H9 (cell line): Measurements from ENCODE around the gene PPP2R5E. TPM values are rescaled to one million over a fixed set of nuclear protein-coding genes. Genes with fewer than 3 reads are reported as not detected.

ENCODE experiments used
- DNase-seq: peaks from one replicate; pipeline ENCODE4 v3.0.0-alpha.2; 2017
- H2AFZ ChIP-seq: one replicate; pipeline ENCODE4 v1.6.1; 2013; ENCODE audit warnings: mild to moderate bottlenecking, low read length, control low read depth, moderate library complexity
- H2AK5ac ChIP-seq: 2 replicates; pipeline ENCODE4 v1.6.1; 2013; ENCODE audit warnings: low read length, control low read depth, mixed read lengths; ENCODE audit not compliant: insufficient read length
- H2BK120ac ChIP-seq: one replicate; pipeline ENCODE4 v1.6.1; 2013; ENCODE audit warnings: low read depth, mild to moderate bottlenecking, low read length, control low read depth, inconsistent platforms; ENCODE audit not compliant: poor library complexity, severe bottlenecking
- H2BK12ac ChIP-seq: 2 replicates; pipeline ENCODE4 v1.6.1; 2013; ENCODE audit warnings: low read length, control low read depth, mixed read lengths, low read depth; ENCODE audit not compliant: insufficient read length
- H2BK15ac ChIP-seq: 2 replicates; pipeline ENCODE4 v1.6.1; 2013; ENCODE audit warnings: low read depth, low read length, control low read depth
- H2BK20ac ChIP-seq: one replicate; pipeline ENCODE4 v1.6.1; 2013; ENCODE audit warnings: low read depth, mild to moderate bottlenecking, low read length, control low read depth, inconsistent platforms; ENCODE audit not compliant: poor library complexity, severe bottlenecking
- H2BK5ac ChIP-seq: 2 replicates; pipeline ENCODE4 v1.6.1; 2013; ENCODE audit warnings: low read length, control low read depth, mixed read lengths; ENCODE audit not compliant: insufficient read length
- H3K14ac ChIP-seq: 2 replicates; pipeline ENCODE4 v1.6.1; 2013; ENCODE audit warnings: low read length, control low read depth; ENCODE audit not compliant: insufficient read depth
- H3K18ac ChIP-seq: 2 replicates; pipeline ENCODE4 v1.6.1; 2013; ENCODE audit warnings: low read depth, mild to moderate bottlenecking, mixed read lengths, low read length, control low read depth; ENCODE audit not compliant: insufficient read length
- H3K23ac ChIP-seq: 2 replicates; pipeline ENCODE4 v1.6.1; 2013; ENCODE audit warnings: low read length, control low read depth, mixed read lengths, low read depth; ENCODE audit not compliant: insufficient read length
- H3K23me2 ChIP-seq: 2 replicates; pipeline ENCODE4 v1.6.1; 2013; ENCODE audit warnings: low read depth, mild to moderate bottlenecking, mixed read lengths, low read length, control low read depth; ENCODE audit not compliant: insufficient read length, poor library complexity, severe bottlenecking
- H3K27ac ChIP-seq: 2 replicates; pipeline ENCODE4 v1.5.1; 2013; ENCODE audit warnings: low read length, control low read depth, mixed read lengths, low read depth; ENCODE audit not compliant: insufficient read length
- H3K27me3 ChIP-seq: 2 replicates; pipeline ENCODE4 v1.6.1; 2013; ENCODE audit warnings: low read length, control low read depth, inconsistent platforms; ENCODE audit not compliant: insufficient read depth
- H3K4ac ChIP-seq: 2 replicates; pipeline ENCODE4 v1.6.1; 2013; ENCODE audit warnings: low read depth, mild to moderate bottlenecking, control low read depth, inconsistent platforms, low read length, moderate library complexity
- H3K4me1 ChIP-seq: 2 replicates; pipeline ENCODE4 v1.6.1; 2013; ENCODE audit warnings: low read length, control low read depth, inconsistent platforms; ENCODE audit not compliant: insufficient read depth
- H3K4me2 ChIP-seq: 2 replicates; pipeline ENCODE4 v1.6.1; 2013; ENCODE audit warnings: low read length, control low read depth, mixed read lengths; ENCODE audit not compliant: insufficient read length, insufficient read depth
- H3K56ac ChIP-seq: 2 replicates; pipeline ENCODE4 v1.6.1; 2013; ENCODE audit warnings: low read depth, mild to moderate bottlenecking, mixed read lengths, low read length, control low read depth; ENCODE audit not compliant: insufficient read length
- H3K79me1 ChIP-seq: 2 replicates; pipeline ENCODE4 v1.6.1; 2013; ENCODE audit warnings: low read depth, mild to moderate bottlenecking, moderate library complexity, low read length, control low read depth, inconsistent platforms; ENCODE audit not compliant: insufficient read depth, poor library complexity, severe bottlenecking
- H3K79me2 ChIP-seq: 2 replicates; pipeline ENCODE4 v1.6.1; 2013; ENCODE audit warnings: low read length, control low read depth, inconsistent platforms; ENCODE audit not compliant: insufficient read depth
- H3K9ac ChIP-seq: 2 replicates; pipeline ENCODE4 v1.6.1; 2013; ENCODE audit warnings: low read length, control low read depth, mixed read lengths; ENCODE audit not compliant: insufficient read length; ENCODE audit errors: extremely low read depth
- H3K9me3 ChIP-seq: one replicate; pipeline ENCODE4 v1.6.1; 2013; ENCODE audit warnings: low read depth, low read length, inconsistent platforms; ENCODE audit not compliant: control insufficient read depth
- H3T11ph ChIP-seq: one replicate; pipeline ENCODE4 v1.6.1; 2013; ENCODE audit warnings: mild to moderate bottlenecking, low read length, control low read depth, inconsistent platforms
- H4K20me1 ChIP-seq: one replicate; pipeline ENCODE4 v1.6.1; 2013; ENCODE audit not compliant: control insufficient read depth, insufficient read length, insufficient read depth
- H4K5ac ChIP-seq: 2 replicates; pipeline ENCODE4 v1.6.1; 2013; ENCODE audit warnings: low read depth, mild to moderate bottlenecking, mixed read lengths, low read length, control low read depth; ENCODE audit not compliant: insufficient read length
- H4K8ac ChIP-seq: replicated peaks from 2 replicates; pipeline ENCODE4 v1.6.1; 2013; ENCODE audit warnings: low read length, control low read depth, mixed read lengths, low read depth; ENCODE audit not compliant: insufficient read length
- H4K91ac ChIP-seq: 2 replicates; pipeline ENCODE4 v1.6.1; 2013; ENCODE audit warnings: low read depth, mild to moderate bottlenecking, moderate library complexity, mixed read lengths, low read length, control low read depth; ENCODE audit not compliant: insufficient read length
- H3K27ac Mint-ChIP-seq, 3 experiments: 2 replicates in 2 of 3; 3 replicates in 1 of 3; pipeline ENCODE4 v1.8.0; 2020 to 2021; ENCODE audit warnings: mixed read lengths in 3 of 3, mild to moderate bottlenecking in 1 of 3, moderate library complexity in 1 of 3
- H3K27me3 Mint-ChIP-seq: 2 replicates; pipeline ENCODE4 v1.8.0; 2021; ENCODE audit warnings: low read depth, mild to moderate bottlenecking, moderate library complexity, mixed read lengths
- H3K36me3 Mint-ChIP-seq, 3 experiments: 2 replicates in 2 of 3; 3 replicates in 1 of 3; pipeline ENCODE4 v1.8.0; 2020 to 2021; ENCODE audit warnings: low read depth in 3 of 3, mixed read lengths in 3 of 3; ENCODE audit not compliant: insufficient read depth in 1 of 3
- H3K4me1 Mint-ChIP-seq, 2 experiments: 2 replicates each; pipeline ENCODE4 v1.8.0; 2020; ENCODE audit warnings: mixed read lengths in 2 of 2
- H3K4me3 Mint-ChIP-seq, 2 experiments: 2 replicates in 1 of 2; 3 replicates in 1 of 2; pipeline ENCODE4 v1.8.0; 2020 to 2021; ENCODE audit warnings: mild to moderate bottlenecking in 2 of 2, mixed read lengths in 2 of 2, moderate library complexity in 1 of 2
- H3K9me3 Mint-ChIP-seq, 2 experiments: 2 replicates in 1 of 2; 3 replicates in 1 of 2; pipeline ENCODE4 v1.8.0; 2020; ENCODE audit warnings: mild to moderate bottlenecking in 2 of 2, mixed read lengths in 2 of 2, moderate library complexity in 1 of 2
- WGBS: extraction: QIAGEN DNeasy Blood & Tissue Kit; methylation state at CpG from one replicate; pipeline ENCODE4 v1.1.7; 2013; ENCODE audit warnings: missing lambda C conversion rate, low lambda C conversion rate, mixed read lengths; ENCODE audit not compliant: insufficient read length; ENCODE audit errors: extremely low coverage; 5-methylcytosine and 5-hydroxymethylcytosine counted together
- total RNA-seq: library from RNA; stranded (reverse); gene quantifications from 2 replicates; pipeline ENCODE4 v1.2.1, GENCODE V29; 2021
- TF ChIP-seq, protein P1 (sequence below): fragments of 200-600 bp; sonication (generic); conservative IDR thresholded peaks from 3 replicates; pipeline ENCODE4 v1.8.0; 2021; ENCODE audit warnings: antibody characterized with exemption, mild to moderate bottlenecking

The PPP2R5E gene
- total RNA-seq, 1 experiment from 2014 or later: 65.8 TPM

DNA sequence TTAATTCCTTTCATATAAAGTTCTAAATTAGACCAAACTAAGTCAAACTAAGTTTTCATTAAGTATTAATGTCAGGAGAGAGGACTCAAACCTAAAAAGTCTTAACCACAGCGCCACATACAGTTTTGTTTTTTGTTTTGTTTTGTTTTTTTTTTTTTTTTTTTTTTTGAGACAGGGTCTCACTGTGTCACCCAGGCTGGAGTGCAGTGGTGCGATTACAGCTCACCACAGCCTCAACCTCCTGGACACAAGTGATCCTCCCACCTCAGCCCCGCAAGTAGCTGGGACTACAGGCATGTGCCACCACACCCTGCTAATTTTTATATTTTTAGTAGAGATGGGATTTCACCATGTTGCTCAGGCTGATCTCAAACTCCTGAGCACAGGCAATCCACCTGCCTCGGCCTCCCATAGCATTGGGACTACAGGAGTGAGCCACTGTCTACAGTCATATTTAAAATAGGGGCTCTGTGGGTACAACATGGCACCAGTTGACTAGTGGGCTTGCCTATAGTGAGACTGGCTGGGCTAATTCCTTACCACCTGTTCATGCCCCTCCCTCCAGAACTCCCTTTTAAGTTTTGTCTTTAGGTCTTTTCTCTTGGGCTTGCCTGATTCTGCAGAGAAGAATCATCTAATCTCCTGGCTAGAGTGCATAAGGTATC is 110.2 kb downstream of the PPP2R5E start:
- H3K18ac ChIP-seq: no peak overlapping the region
- no peak overlapping the region for H3K14ac ChIP-seq
- no peak overlapping the region for H3K56ac ChIP-seq
- no peaks in the 10 kb centered on the region for H3K9me3 ChIP-seq
- H3K4ac ChIP-seq: no peak overlapping the region
- H2BK5ac ChIP-seq: no peak overlapping the region
- H3K79me1 ChIP-seq: peaks cover 4% of the 10 kb centered on the region
- H3K23ac ChIP-seq: no peak overlapping the region
- Mint-ChIP-seq H3K4me3 (no peak overlapping the region), H3K36me3 (no peaks in the 10 kb centered on the region), H3K4me1 (peaks cover 36 to 45% of the 10 kb centered on the region in 2 experiments), H3K27ac (peak overlapping the region in 1 of 3 experiments; percentile 77; a peak in 1 of 7 replicates), H3K27me3 (no peaks in the 10 kb centered on the region), H3K9me3 (no peaks in the 10 kb centered on the region)
- H2BK120ac ChIP-seq: no peak overlapping the region
- H3K27me3 ChIP-seq: no peaks in the 10 kb centered on the region
- no peak overlapping the region for H3K27ac ChIP-seq
- H3K79me2 ChIP-seq: peaks cover 1% of the 10 kb centered on the region; the same call in 1 of the 2 replicates
- H3K23me2 ChIP-seq: no peaks in the 10 kb centered on the region
- H3K9ac ChIP-seq: no peak overlapping the region
- H2BK15ac ChIP-seq: no peak overlapping the region
- no peaks in the 10 kb centered on the region for H4K20me1 ChIP-seq
- no peak for DNase-seq
- H4K5ac ChIP-seq: no peak overlapping the region
- no peak overlapping the region for H4K91ac ChIP-seq
- no peak overlapping the region for H2AK5ac ChIP-seq
- no peak overlapping the region for H3T11ph ChIP-seq
- H4K8ac ChIP-seq: no peak overlapping the region
- no peak overlapping the region for H3K4me2 ChIP-seq
- H3K4me1 ChIP-seq: peaks cover 1% of the 10 kb centered on the region; the same call in 1 of the 2 replicates
- H2AFZ ChIP-seq: no peak overlapping the region
- no peak overlapping the region for H2BK20ac ChIP-seq
- WGBS: no CpG with 5 or more reads among the region's 4 CpGs
- TF ChIP-seq, protein P1, sequence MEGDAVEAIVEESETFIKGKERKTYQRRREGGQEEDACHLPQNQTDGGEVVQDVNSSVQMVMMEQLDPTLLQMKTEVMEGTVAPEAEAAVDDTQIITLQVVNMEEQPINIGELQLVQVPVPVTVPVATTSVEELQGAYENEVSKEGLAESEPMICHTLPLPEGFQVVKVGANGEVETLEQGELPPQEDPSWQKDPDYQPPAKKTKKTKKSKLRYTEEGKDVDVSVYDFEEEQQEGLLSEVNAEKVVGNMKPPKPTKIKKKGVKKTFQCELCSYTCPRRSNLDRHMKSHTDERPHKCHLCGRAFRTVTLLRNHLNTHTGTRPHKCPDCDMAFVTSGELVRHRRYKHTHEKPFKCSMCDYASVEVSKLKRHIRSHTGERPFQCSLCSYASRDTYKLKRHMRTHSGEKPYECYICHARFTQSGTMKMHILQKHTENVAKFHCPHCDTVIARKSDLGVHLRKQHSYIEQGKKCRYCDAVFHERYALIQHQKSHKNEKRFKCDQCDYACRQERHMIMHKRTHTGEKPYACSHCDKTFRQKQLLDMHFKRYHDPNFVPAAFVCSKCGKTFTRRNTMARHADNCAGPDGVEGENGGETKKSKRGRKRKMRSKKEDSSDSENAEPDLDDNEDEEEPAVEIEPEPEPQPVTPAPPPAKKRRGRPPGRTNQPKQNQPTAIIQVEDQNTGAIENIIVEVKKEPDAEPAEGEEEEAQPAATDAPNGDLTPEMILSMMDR: no peak
- H2BK12ac ChIP-seq: no peak overlapping the region
